Measurements from ENCODE around the gene GABRD. TPM values are rescaled to one million over a fixed set of nuclear protein-coding genes. Genes with fewer than 3 reads are reported as not detected.

Gene GABRD
- total RNA-seq, 6 experiments from 2014 or later = 0.55 TPM; not detected in 5

GRCh38 chr1:2001773-2002411, 17.3 kb upstream of the GABRD start:
- H3K4me1 ChIP-seq = no peaks in the 10 kb centered on the region
- no peaks in the 10 kb centered on the region for H3K9me3 ChIP-seq
- no peaks in the 10 kb centered on the region for H3K36me3 ChIP-seq
- intact Hi-C loops (cut with DNase I) = no loop called here
- 68% methylated on average over 13 of the region's 13 CpGs for WGBS (ENCODE audit: insufficient coverage, low coverage, low lambda C conversion rate, missing lambda C conversion rate)
- no peak for ATAC-seq
- no peak overlapping the region for H3K27ac ChIP-seq
- no peak for DNase-seq
- no peak for TF ChIP-seq CTCF (IDR thresholded peaks at IDR 0.05)
- no peak for TF ChIP-seq POLR2A (IDR thresholded peaks at IDR 0.05)
- H3K27me3 ChIP-seq = peaks cover 0 to 9% of the 10 kb centered on the region in 2 donors
- no peak overlapping the region for H3K4me3 ChIP-seq

DNA sequence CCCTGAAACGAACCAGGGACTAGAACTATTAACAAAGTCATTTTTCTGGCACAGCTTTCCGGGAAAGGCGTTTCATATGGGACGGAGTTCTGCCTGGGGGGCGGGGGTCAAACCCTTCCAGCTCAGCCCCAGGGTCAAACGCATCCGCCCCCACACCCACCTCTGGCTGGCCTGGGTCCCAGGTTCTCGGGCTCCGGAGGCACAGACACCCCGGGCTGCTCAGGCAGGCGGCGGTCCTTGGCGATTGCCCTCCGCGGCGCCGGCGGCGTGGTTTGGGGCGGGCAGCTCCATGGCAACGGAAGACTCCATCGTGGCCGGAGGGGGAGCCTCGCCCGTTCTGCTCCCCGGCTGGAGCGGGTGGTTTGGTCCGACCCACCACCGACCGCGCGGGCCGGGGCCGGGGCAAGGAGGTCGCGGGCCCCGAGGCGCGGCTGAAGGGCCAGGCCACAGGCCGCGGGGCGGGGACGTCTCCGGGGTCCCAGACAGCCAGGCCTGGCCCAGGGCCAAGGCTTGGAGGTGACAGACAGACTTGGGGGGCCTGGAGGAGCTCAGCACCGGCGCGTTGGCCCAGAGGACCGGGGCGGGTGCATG, 15.5 kb upstream of the GABRD start, which contains the start of gene CFAP74:
TSS of gene CFAP74 (minus strand) at position 246 of the 591 bp plus-strand sequence. CDS start 12,830 bp downstream, outside the sequence.
- intact Hi-C loops (cut with DNase I) = no loop called here
- Histone ChIP-seq H3K27ac (no peak within 1 kb of the TSS), H3K4me1 (no peaks in the 10 kb centered on the region), H3K36me3 (no peaks in the 10 kb centered on the region), H3K4me3 (no peak within 1 kb of the TSS), H3K9me3 (no peaks in the 10 kb centered on the region), H3K27me3 (peaks cover 0 to 9% of the 10 kb centered on the region in 2 donors)
- DNase-seq (no peak), ATAC-seq (peak; percentile 45 to 68 (median 62))
- 4% methylated on average over 11 of the region's 49 CpGs for WGBS (ENCODE audit: insufficient coverage, low coverage, low lambda C conversion rate, missing lambda C conversion rate)
- no peak for TF ChIP-seq CTCF (IDR thresholded peaks at IDR 0.05)
- TF ChIP-seq POLR2A (IDR thresholded peaks at IDR 0.05) = no peak

DNA sequence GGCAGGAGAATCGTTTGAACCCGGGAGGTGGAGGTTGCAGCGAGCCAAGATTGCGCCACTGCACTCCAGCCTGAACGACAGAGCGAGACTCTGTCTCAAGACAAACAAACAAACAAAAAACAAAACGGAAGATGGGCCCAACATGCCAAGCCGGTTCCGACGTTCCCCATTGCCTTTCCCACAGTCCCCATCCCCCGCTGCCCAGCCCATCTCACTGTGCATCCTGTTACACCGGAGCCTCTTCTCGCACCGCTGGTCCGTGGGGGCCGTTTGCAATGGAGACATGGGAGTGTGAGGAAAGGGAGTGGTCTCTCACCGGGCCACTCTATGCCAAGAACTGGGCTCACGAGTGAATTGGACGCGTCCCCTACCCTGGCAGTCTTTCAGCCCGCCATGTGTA, 14.3 kb upstream of the GABRD start:
- H3K4me1 ChIP-seq = no peaks in the 10 kb centered on the region
- no peak for ATAC-seq
- no peak for TF ChIP-seq CTCF (IDR thresholded peaks at IDR 0.05)
- no peak for TF ChIP-seq POLR2A (IDR thresholded peaks at IDR 0.05)
- WGBS (ENCODE audit: insufficient coverage, low coverage, low lambda C conversion rate, missing lambda C conversion rate) = 57% methylated on average over 16 of the region's 21 CpGs
- H3K9me3 ChIP-seq = no peaks in the 10 kb centered on the region
- no peak for DNase-seq
- intact Hi-C loops (cut with DNase I) = no loop called here
- peaks cover 0 to 9% of the 10 kb centered on the region in 2 donors for H3K27me3 ChIP-seq
- H3K4me3 ChIP-seq = no peak overlapping the region
- no peak overlapping the region for H3K27ac ChIP-seq
- H3K36me3 ChIP-seq = no peaks in the 10 kb centered on the region

DNA sequence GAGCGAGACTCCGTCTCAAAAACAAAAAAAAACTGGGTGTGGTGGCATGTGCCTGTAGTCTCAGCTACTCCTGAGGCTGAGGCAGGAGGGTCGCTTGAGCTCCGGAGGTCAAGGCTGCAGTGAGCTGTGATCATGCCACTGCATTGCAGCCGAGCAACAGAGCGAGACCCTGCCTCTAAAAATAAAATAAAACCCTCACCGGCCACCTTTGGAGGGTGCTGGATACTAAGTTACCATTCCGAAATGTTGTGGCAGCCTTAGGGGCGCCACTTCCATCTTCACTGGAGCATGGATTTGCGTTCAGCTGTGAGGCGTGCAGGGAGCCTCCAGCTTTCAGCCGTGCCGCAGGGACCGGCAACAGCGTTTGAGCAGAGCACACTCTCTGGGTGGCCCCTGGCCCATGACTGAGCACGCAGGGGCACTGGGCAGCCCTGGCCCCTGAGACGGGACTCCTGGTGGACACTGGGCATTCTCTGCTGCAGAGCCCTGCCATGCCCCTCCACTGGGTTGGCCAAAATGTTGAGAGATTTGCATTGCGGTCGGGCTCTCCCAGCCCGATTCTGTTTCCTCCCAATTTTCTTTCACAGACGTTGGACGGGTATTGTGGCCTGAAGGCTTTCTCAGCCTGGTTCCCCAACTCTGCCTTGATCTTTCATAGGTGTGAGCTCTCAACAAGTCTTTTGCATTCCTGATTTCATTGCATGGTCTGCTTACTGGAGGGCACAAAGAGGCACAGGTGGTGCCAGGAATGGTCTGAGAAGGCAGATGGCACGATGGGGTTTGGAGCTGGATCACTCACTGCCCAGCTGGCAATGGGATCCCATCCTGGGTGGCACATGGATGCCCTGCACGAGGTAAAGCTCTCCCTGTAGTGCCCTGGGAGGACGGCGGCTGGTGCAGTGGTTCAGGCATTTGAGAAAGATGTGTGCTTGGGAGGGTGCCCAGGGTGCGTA, 9.8 kb upstream of the GABRD start:
- 73% methylated on average over 14 of the region's 27 CpGs for whole genome bisulfite sequencing (ENCODE audit: insufficient coverage, low coverage, low lambda C conversion rate, missing lambda C conversion rate)
- H3K27ac ChIP-seq = no peak overlapping the region
- H3K9me3 ChIP-seq = no peaks in the 10 kb centered on the region
- peak in 1 of 4 donors; percentile 30 for ATAC-seq
- TF ChIP-seq CTCF (IDR thresholded peaks at IDR 0.05) (no peak), POLR2A (IDR thresholded peaks at IDR 0.05) (no peak)
- H3K36me3 ChIP-seq = no peaks in the 10 kb centered on the region
- no peaks in the 10 kb centered on the region for H3K27me3 ChIP-seq
- intact Hi-C loops (cut with DNase I) = no loop called here
- no peak overlapping the region for H3K4me3 ChIP-seq
- no peaks in the 10 kb centered on the region for H3K4me1 ChIP-seq
- DNase-seq = no peak

Measured in right lobe of liver (tissue), 6 donors.